Activated naive CD8-positive, alpha-beta T cell (primary cell): ENCODE results near the gene ITIH5.

Source experiments
- H3K27ac Mint-ChIP-seq: one replicate; pipeline ENCODE4 v1.8.0; 2021; ENCODE audit warnings: mixed read lengths
- H3K27me3 Mint-ChIP-seq: one replicate; pipeline ENCODE4 v1.8.0; 2021; ENCODE audit warnings: mixed read lengths
- H3K36me3 Mint-ChIP-seq: one replicate; pipeline ENCODE4 v1.8.0; 2021; ENCODE audit warnings: mixed read lengths
- H3K4me1 Mint-ChIP-seq: one replicate; pipeline ENCODE4 v1.8.0; 2021; ENCODE audit warnings: low read depth, mixed read lengths
- H3K4me3 Mint-ChIP-seq: one replicate; pipeline ENCODE4 v1.8.0; 2021; ENCODE audit warnings: mild to moderate bottlenecking, mixed read lengths
- H3K9me3 Mint-ChIP-seq: one replicate; pipeline ENCODE4 v1.8.0; 2021; ENCODE audit warnings: low read depth, mixed read lengths

The ITIH5 gene

GRCh38 chr10:7563770-7564169 is 103.0 kb downstream of the ITIH5 start:
- Mint-ChIP-seq H3K27ac (no peak overlapping the region), H3K27me3 (peaks cover 1% of the 10 kb centered on the region), H3K4me1 (no peaks in the 10 kb centered on the region), H3K36me3 (no peaks in the 10 kb centered on the region), H3K4me3 (no peak overlapping the region), H3K9me3 (no peaks in the 10 kb centered on the region)

DNA sequence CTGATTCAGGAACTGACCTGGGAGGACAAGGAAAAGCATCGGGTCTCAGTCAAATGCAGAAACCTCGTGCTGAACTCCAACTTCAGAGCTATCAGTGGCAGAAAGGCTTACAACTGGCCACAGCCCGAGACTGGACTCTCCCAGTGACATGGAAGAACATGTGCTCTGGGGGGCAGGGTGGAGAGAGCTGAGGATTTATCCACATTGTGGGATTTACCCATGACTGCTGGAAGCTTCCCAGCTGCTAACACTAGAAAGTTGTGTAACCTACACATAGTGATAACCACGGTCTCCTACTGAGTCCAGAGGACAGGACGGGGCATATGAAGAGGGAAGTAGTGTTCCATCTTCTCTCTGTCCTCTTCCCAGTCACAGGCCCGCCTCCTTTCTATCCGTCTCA is 103.4 kb downstream of the ITIH5 start:
- no peaks in the 10 kb centered on the region for H3K9me3 Mint-ChIP-seq
- no peaks in the 10 kb centered on the region for H3K4me1 Mint-ChIP-seq
- H3K27me3 Mint-ChIP-seq, result peaks cover 1% of the 10 kb centered on the region
- H3K4me3 Mint-ChIP-seq, result no peak overlapping the region
- no peaks in the 10 kb centered on the region for H3K36me3 Mint-ChIP-seq
- no peak overlapping the region for H3K27ac Mint-ChIP-seq

DNA sequence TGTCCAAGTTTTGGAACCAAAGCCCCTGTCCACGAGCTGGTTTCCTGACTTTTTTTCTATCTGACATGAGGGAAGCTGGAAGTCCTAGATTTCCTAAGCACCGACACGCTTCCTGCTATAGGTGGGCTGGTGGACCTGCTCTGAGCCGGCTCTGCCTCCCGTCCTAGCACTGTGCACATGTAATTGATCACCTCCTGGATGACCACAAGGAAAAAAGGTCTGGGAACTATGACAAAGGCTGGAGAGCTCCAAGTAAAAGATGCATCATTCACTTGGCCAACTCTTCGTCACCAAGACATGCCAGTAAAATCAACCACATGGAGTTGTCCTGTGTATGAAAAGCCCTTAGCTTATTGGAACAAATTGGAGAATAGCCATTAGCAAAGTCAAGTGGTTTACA is 104.8 kb downstream of the ITIH5 start:
- Mint-ChIP-seq H3K9me3 (no peaks in the 10 kb centered on the region), H3K36me3 (no peaks in the 10 kb centered on the region), H3K27me3 (peaks cover 1% of the 10 kb centered on the region), H3K4me3 (no peak overlapping the region), H3K27ac (no peak overlapping the region), H3K4me1 (no peaks in the 10 kb centered on the region)

DNA sequence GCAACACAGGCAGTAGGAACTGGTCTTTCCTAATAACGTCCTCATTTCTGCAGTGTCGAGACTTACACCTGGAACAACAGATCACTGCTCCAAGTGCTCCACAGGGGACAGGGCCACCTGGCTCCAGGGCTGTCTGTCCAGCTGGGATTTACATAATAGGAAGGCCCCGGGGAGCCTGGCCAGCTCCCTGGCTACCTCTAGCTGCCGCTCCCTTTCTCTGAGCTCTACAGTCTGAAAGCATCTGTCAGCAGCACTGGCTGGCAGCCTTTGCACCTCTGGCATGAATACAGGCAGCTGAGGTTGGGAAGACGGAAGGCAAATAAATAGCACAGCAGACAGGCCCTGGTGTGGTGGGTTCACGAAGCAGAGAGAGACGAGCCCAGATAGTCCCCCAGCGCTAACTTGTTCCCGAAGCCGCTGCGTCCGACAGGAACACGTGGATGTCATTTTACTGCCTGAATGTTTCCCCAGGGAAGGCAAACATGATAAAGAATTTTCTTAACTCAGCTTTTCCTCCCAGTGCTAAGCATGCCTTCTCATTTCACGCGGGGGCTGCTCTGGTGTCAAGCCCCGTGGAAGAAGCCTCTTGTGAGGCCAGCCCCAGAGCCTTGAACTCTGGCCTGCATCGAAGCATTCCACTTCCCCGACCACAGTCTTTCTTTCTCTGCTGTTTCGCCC is 105.4 kb downstream of the ITIH5 start:
- Mint-ChIP-seq H3K4me1 (no peaks in the 10 kb centered on the region), H3K27me3 (peaks cover 1% of the 10 kb centered on the region), H3K36me3 (no peaks in the 10 kb centered on the region), H3K4me3 (no peak overlapping the region), H3K9me3 (no peaks in the 10 kb centered on the region), H3K27ac (no peak overlapping the region)

GRCh38 chr10:7560519-7560918 is 106.2 kb downstream of the ITIH5 start:
- H3K4me3 Mint-ChIP-seq, result no peak overlapping the region
- H3K27me3 Mint-ChIP-seq, result peaks cover 3% of the 10 kb centered on the region
- no peak overlapping the region for H3K27ac Mint-ChIP-seq
- no peaks in the 10 kb centered on the region for H3K4me1 Mint-ChIP-seq
- H3K9me3 Mint-ChIP-seq, result no peaks in the 10 kb centered on the region
- no peaks in the 10 kb centered on the region for H3K36me3 Mint-ChIP-seq

DNA sequence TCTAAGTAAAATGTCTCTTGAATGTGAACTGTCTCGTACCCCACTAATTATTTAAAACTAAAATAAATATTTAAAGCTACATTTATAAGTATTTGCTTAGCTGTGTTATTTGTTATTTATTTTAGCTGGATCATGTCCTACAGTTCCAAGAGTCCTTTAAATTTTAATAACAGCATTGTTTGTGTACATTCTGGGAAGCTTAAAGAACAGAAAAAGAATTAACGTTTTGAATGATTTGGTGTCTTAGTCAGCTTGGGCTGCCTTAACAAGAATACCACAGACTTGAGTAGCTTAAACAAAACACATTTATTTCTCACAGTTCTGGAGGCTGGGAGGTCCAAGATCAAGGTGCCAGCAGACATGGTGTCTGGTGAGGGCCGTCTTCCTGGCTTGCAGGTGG is 107.4 kb downstream of the ITIH5 start:
- H3K27ac Mint-ChIP-seq, result no peak overlapping the region
- no peaks in the 10 kb centered on the region for H3K9me3 Mint-ChIP-seq
- no peaks in the 10 kb centered on the region for H3K36me3 Mint-ChIP-seq
- H3K4me3 Mint-ChIP-seq, result no peak overlapping the region
- no peaks in the 10 kb centered on the region for H3K4me1 Mint-ChIP-seq
- peaks cover 3% of the 10 kb centered on the region for H3K27me3 Mint-ChIP-seq

DNA sequence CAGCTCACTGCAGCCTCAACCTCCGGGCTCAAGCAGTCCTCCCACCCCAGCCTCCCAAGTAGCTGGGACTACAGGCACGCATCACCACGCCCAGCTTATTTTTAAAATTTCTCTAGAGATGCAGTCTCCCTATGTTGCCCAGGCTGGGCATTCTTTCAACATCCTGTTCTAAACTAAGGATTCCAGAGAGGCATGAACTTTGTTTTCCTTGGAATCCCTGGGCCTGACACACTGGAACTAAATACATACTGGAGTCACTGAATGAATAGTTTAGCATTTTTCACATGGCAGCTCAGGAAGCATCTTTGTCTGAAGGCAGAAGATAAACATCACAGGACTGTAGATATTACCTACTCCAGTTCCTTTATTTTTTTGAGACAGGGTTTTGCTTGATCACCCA is 108.7 kb downstream of the ITIH5 start:
- Mint-ChIP-seq H3K27me3 (peaks cover 3% of the 10 kb centered on the region), H3K36me3 (no peaks in the 10 kb centered on the region), H3K4me3 (no peak overlapping the region), H3K27ac (no peak overlapping the region), H3K4me1 (no peaks in the 10 kb centered on the region), H3K9me3 (no peaks in the 10 kb centered on the region)

DNA sequence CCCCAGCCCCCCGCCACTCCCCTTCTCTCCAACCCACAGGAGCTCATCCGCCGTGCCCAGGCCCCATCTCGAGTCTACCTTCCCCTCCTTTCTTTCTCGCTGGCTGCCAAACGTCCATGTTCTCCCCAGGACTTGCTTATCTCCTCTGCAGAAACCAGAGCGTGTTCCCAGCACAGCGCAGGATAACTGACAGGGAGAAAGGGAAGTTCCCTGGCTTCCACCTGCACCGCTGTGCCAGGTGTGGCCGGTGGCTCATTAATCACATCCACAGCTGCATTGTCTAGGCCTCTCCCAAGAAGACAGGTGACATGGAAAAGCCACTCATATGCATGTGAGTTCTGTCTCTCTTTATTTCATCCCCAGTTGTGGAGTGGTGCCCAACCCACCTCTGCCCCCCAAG is 113.2 kb downstream of the ITIH5 start:
- Mint-ChIP-seq H3K4me3 (no peak overlapping the region), H3K36me3 (no peaks in the 10 kb centered on the region), H3K9me3 (no peaks in the 10 kb centered on the region), H3K4me1 (no peaks in the 10 kb centered on the region), H3K27ac (no peak overlapping the region), H3K27me3 (peaks cover 2% of the 10 kb centered on the region)

DNA sequence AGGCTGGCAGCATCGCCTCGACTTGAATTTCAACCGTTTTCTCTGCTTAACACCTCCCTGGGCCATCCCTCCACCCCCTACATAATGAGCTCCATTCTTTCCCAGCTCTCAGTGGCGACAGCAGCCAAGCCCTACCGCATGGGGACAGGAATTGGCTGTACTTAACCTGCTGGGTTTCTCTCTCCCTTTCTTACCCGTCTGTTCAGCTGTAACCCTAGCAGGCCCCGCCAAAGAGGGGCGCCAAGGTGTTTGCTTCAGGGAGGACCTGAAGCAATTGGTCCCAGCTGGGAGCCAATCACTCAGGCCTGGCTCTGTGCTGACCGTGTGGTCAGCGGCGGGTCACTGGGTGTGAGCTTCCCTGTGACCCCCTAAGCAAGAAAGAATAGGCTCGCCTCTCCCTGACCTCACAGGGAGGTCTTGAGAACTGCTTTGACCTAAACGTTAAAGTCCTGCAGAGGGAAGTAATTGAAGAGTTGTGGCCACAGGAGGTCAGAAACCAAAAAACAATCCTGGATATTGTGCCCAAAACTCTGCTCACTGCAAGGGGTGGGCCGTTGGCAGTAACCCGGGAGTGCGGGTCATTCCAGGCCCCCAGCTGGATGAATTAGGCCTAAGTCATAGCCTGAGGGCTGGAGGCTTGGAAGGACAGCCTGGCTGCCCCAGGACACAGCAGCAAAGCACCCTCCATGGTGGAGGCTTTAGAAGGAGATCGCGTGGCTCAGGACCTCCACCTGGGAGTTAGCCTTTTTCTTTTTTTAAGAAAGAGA is 114.6 kb downstream of the ITIH5 start:
- H3K4me3 Mint-ChIP-seq, result no peak overlapping the region
- peaks cover 2% of the 10 kb centered on the region for H3K27me3 Mint-ChIP-seq
- no peaks in the 10 kb centered on the region for H3K9me3 Mint-ChIP-seq
- H3K4me1 Mint-ChIP-seq, result no peaks in the 10 kb centered on the region
- H3K36me3 Mint-ChIP-seq, result no peaks in the 10 kb centered on the region
- no peak overlapping the region for H3K27ac Mint-ChIP-seq

DNA sequence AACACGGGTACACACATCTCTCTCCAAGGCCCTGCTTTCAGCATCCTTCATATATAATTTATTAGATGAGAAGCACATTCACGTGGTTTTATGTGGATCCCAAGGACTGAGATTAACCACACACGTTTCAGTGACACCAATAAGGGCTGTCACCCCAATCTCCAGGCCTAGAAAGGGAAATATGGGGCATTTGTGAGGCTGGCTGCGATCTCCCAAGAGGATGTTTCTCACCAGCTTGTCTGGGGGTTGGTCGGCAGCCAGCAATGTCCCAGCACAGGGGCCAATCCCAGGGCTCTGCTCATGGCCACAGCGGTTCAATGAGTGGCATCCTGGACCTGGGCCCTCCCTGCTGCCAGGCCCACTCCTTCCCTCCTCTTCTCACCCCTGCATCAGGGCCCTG is 115.5 kb downstream of the ITIH5 start:
- no peak overlapping the region for H3K27ac Mint-ChIP-seq
- H3K36me3 Mint-ChIP-seq, result no peaks in the 10 kb centered on the region
- no peak overlapping the region for H3K4me3 Mint-ChIP-seq
- H3K4me1 Mint-ChIP-seq, result no peaks in the 10 kb centered on the region
- H3K27me3 Mint-ChIP-seq, result peaks cover 2% of the 10 kb centered on the region
- no peaks in the 10 kb centered on the region for H3K9me3 Mint-ChIP-seq

- Mint-ChIP-seq H3K9me3 (no peaks in the 10 kb centered on the region), H3K4me3 (no peak overlapping the region), H3K27ac (no peak overlapping the region), H3K4me1 (no peaks in the 10 kb centered on the region), H3K27me3 (no peaks in the 10 kb centered on the region), H3K36me3 (no peaks in the 10 kb centered on the region)
Observed at GRCh38 chr10:7550013-7550412, 116.8 kb downstream of the ITIH5 start.

- Mint-ChIP-seq H3K4me3 (no peak overlapping the region), H3K27ac (no peak overlapping the region), H3K9me3 (no peaks in the 10 kb centered on the region), H3K36me3 (no peaks in the 10 kb centered on the region), H3K4me1 (no peaks in the 10 kb centered on the region), H3K27me3 (no peaks in the 10 kb centered on the region)
Observed at GRCh38 chr10:7547829-7548228, 118.9 kb downstream of the ITIH5 start.

GRCh38 chr10:7547206-7547605 is 119.6 kb downstream of the ITIH5 start:
- Mint-ChIP-seq H3K27me3 (no peaks in the 10 kb centered on the region), H3K36me3 (no peaks in the 10 kb centered on the region), H3K4me3 (no peak overlapping the region), H3K27ac (no peak overlapping the region), H3K4me1 (no peaks in the 10 kb centered on the region), H3K9me3 (no peaks in the 10 kb centered on the region)

- no peak overlapping the region for H3K4me3 Mint-ChIP-seq
Observed at GRCh38 chr10:7546385-7546967, 120.3 kb downstream of the ITIH5 start.

DNA sequence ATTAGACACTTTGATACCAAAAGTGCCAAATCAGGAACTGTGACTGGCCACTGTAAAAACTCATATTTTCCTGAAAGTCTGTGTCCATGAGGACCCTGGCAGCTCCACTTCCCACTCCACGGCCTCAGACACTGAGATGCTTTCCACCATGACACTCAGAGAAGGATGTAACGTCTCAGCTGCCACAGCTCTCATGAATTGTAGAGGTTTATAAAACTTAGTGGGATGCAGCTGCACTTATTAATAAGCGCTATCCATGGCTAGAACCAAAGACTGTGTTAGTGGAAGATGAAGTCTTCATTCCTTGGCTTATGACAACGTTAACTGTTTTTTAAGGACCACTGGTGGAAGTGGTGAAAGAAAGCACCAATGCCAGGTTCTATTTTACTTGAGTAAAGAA is 121.0 kb downstream of the ITIH5 start:
- no peaks in the 10 kb centered on the region for H3K36me3 Mint-ChIP-seq
- no peak overlapping the region for H3K4me3 Mint-ChIP-seq
- no peaks in the 10 kb centered on the region for H3K27me3 Mint-ChIP-seq
- no peaks in the 10 kb centered on the region for H3K4me1 Mint-ChIP-seq
- H3K27ac Mint-ChIP-seq, result no peak overlapping the region
- H3K9me3 Mint-ChIP-seq, result no peaks in the 10 kb centered on the region

More at GRCh38 chr10:7546385-7546967, 120.3 kb downstream of the ITIH5 start:
- no peak overlapping the region for H3K27ac Mint-ChIP-seq
- H3K36me3 Mint-ChIP-seq, result no peaks in the 10 kb centered on the region
- no peaks in the 10 kb centered on the region for H3K9me3 Mint-ChIP-seq
- no peaks in the 10 kb centered on the region for H3K4me1 Mint-ChIP-seq
- H3K27me3 Mint-ChIP-seq, result no peaks in the 10 kb centered on the region
